HG02840 (cell line): Measurements from ENCODE around the gene EFNA3.
"Not testable (repeated sequence)": the region's sequence is repeated elsewhere in the genome, so short reads cannot be mapped to it uniquely, and the experiment has no call there.

Source experiments
- ATAC-seq: cut with Tn5 transposase; IDR thresholded peaks from one replicate; pipeline ENCODE4 v1.9.1; 2021; ENCODE audit warnings: mild to moderate bottlenecking, moderate library complexity, moderate number of reproducible peaks; ENCODE audit not compliant: unreplicated experiment, low FRiP score

The EFNA3 gene

GRCh38 chr1:155107309-155108264, 28.9 kb downstream of the EFNA3 start:
- no peak for ATAC-seq

DNA sequence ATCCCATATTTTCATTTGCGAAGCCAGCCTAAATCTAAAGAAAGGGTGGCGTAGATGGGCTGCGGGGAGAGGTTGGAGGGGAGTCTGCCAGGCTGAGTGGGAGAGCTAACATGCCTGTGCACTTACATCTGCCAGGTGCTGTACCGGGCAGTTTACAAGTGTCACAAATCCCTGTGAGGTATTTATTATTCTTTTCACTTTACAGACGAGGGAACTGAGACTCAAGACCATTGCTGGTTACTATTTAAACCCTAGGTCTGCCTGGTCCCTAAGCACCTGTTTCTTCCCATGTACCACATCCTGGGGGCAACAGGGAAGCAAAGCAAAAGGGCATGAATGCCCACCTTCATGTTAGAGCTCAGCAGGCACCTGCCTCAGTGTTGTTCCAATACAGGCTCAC, 29.7 kb downstream of the EFNA3 start:
- ATAC-seq: no peak

- ATAC-seq: no peak
Measured at GRCh38 chr1:155110381-155110780, 31.7 kb downstream of the EFNA3 start.

DNA sequence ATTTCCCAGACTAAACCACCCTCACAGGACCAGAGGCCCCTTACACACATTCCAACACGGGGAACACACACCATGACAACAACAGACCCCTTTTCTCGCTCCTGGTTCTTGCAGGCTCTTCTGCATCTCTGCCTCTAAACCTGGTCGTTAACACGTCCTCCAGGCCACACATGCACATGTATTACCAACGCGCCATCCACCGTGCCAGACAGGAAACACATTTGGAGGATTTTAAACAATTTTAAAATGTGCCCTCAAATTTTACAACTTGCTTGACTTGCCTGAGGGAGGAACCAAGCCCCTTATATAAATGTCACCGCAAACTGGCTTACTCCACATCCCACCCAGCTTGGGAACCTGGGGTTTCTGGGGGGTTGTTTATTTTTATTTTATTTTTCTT, 32.2 kb downstream of the EFNA3 start:
- no peak for ATAC-seq

GRCh38 chr1:155113450-155113980, 34.9 kb downstream of the EFNA3 start:
- ATAC-seq: no peak

- no peak for ATAC-seq
Measured at GRCh38 chr1:155116113-155116764, 37.6 kb downstream of the EFNA3 start.

DNA sequence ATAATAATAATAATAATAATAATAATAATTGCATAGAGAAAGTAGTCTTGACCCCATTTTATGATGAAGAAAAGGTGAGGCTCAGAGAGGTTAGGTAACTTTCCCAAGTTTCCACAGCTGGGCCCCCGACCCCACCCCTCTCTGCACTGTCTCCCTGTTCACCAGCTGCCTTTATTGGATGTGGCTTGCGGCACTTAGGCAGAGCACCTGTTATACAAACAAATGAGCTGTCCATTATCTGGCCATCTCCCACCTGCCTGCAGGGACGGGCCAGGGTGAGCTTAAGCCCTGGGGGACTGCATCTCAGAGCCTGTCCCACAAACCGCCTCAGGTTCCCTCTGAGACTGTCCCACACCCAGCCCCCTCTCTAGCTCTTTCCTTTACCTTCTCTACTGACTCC, 39.0 kb downstream of the EFNA3 start:
- ATAC-seq: no peak

GRCh38 chr1:155118090-155118489, 39.5 kb downstream of the EFNA3 start:
- not testable (repeated sequence) for ATAC-seq

- no peak for ATAC-seq
Measured at GRCh38 chr1:155120253-155120652, 41.6 kb downstream of the EFNA3 start.

GRCh38 chr1:155121249-155121648, 42.6 kb downstream of the EFNA3 start:
- no peak for ATAC-seq

DNA sequence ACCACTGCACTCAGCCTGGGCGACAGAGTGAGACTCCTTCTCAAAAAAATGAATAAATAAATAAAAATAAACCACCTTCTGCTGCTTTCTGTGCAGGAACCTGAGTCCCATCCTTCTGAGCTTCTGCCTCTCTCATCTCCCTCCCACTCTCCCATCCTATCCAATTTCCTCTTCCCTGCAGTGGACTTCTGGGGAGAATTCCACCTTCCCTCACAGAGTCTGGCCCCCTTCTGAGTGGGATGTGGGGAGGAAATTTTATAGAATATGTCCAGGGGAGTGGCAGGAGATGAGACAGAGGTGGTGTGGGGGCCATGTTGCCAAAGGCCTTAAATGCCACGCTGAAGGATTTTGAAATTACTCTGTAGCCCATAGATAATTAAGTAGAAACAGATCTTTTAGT, 43.7 kb downstream of the EFNA3 start:
- ATAC-seq: no peak

- ATAC-seq: no peak
Measured at GRCh38 chr1:155123801-155124200, 45.2 kb downstream of the EFNA3 start.

DNA sequence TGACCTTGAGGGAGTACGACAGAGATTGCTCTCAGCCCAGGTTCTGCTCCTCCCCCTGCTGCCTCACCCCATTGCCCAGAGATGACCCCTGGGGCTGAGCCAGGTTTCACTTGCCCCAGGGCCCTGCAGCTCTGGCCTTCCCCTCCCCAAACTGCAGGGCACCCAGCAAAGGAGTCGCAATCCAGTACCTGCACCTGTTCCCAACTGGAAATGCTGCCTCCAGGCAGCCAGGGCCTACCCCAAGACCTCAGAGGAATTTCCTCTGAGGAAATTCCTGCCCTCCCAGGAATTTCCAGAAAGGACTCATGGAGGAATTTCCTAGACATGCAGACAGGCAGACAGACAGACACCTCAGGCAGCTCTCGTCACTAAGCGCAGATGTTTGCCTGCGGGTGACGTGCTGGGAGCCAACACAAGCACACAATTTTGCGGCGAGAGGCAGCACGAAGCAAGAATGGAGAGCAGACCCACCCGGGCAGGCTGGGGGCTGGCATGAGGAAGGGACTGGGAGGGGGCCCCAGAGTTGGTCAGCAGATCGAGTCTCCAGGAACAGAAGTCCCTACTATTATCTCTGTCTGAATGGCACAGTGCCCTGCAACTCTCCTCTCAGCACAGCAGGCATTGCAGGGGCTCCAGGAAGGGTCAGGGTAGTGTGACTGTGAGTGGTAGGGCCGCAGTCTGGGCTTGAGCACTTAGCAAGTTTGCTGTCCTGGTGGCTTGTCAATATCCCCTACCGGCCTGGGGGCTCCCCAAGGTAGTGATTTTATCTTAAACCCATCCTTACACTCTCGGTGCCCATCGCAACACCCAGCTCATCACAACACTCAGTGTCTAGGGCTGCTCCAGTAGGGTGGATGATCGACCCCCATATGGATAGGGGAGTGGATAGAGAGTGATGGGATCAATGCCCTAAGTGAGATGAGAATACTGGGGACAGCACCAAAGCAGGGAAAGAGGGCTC, 46.1 kb downstream of the EFNA3 start:
- ATAC-seq: no peak

DNA sequence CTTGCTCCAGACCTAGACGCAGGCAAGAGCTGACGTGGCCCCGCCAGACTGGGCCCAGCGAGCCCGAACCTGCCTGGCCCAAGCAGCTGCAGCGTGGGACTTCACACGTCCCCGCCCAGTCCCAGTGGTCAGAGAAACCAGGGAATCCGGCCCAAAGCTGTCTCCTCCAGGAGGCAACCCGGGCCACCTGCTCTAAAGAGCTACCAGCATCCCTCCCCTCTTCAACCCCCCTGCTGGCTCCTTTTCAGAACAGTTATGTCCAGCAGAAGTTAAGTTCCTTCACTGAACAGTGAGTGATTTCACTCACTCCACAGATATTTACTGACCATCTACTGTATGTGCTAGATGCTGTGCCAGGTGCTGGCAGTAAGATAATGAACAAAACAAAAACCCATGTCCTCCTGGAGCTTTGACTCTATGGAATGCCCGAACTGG, 46.9 kb downstream of the EFNA3 start:
- ATAC-seq: no peak

- ATAC-seq: no peak
Measured at GRCh38 chr1:155125946-155126555, 47.4 kb downstream of the EFNA3 start.

DNA sequence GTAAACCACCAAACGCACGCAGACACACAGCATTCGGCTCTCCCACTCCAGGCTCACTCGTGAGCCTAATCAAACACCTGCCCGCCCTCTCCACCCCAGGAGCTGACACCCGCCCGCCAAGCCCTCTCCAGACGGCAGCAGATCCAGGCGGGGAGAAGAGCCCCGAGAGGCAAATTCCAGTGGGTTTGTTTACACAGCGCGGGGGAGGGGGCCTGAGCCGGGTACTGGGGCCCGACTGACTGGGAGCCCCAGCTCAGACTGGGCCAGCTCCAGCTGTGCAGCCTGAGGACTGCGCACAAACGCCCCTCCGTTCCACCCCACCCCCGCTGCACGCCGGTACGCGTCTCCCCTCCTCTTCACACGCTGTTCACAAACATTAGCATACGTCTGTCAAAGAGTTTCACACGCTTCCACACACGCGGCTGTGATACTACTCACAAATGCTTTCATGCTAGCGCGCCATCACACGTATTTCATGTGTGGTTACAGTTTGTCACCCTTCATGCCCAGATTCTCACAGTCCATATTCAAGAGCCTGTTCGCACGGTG, 48.0 kb downstream of the EFNA3 start:
- no peak for ATAC-seq

DNA sequence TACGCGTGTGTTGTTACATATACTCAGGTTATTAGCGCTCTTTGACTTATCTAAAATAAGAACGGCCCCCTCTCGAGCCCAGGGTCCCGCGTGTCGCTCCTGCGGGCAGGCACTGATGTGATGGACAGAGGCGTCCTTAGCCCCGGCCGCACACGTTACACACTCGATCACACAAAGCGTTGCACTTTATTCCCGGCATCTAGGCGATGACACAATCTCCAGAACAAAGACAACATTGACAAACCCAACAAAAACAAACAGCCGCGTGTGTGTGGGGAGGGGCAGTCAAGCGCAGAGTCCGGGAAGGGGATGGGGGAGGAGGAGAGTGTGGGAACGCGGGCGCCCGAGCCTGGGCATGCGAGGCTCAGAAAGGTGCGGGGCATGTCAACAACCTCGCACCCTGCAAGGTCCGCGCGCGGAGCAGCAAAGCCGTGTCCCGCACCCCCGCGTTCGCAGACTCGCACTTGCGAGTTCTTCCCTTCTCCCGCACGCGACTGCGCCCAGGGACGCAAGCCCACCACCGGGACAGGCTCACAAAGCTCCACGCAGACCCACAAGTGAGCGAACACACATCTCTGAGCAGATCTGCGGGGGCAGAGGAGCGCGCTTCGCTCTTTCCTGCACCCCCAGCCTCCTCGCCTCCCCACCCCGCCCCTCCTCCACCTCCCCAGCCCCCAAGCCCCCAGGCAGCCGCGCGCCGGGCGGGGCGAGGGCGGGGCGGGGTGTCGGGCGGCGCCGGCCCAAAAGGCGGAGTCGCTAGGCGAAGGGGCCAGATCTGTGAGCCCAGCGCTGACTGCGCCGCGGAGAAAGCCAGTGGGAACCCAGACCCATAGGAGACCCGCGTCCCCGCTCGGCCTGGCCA, 48.7 kb downstream of the EFNA3 start, which contains the start of gene EFNA1:
EFNA1 (plus strand) TSS at position 772 of the 862 bp plus-strand sequence. CDS start 102 bp downstream, outside the sequence.
- no peak for ATAC-seq

DNA sequence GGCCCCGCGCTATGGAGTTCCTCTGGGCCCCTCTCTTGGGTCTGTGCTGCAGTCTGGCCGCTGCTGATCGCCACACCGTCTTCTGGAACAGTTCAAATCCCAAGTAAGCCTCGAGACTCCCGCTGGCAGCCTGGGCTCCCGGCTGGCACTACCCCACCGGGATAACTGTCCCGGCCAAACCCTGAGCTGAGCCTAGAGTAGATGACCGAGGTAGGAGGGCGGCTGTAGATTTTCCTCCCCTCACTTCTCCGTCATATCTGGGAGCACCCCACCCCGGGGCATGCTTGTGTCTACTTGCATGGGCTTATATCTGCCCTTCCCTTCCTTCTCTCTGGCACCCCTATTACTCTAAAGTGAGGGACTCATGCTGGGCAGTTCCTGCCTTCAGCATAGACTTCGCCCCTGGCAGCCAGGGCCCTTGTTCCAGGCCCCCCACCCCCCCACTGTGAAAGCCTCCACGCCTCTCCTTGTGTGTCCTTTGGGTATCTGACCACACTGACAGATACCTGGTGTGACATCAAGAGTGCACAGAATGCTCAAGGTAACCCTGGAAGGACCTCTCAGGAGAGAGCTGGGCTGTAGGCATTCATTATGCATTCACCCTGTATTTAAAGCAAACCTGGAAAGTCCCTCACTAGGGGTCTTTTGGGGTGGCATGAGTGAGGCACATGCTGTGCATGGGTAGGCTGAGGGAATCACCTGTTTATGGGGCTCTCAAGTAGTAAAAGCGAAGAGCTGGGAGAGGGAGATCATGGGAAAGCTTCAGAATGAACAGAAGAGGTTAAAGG, 49.5 kb downstream of the EFNA3 start:
- no peak for ATAC-seq
